CD4-positive, alpha-beta T cell (primary cell): ENCODE measurements around the gene GALNT10. TPM values are rescaled to one million over a fixed set of nuclear protein-coding genes. Genes with fewer than 3 reads are reported as not detected.

Experiments used
- ATAC-seq: fragments of 200-7000 bp; cut with Tn5 transposase; one replicate; pipeline ENCODE4 v1.10.0; 2022; ENCODE audit warnings: mild to moderate bottlenecking; ENCODE audit not compliant: poor library complexity
- CTCF ChIA-PET: fragments of 350-600 bp; sonication (Branson Sonifier 250); formaldehyde crosslinking; loops from one replicate; lab custom pipeline; 2021; ENCODE audit warnings: antibody characterized with exemption, inconsistent platforms; lab: Charles Lee
- POLR2A ChIA-PET: fragments of 350-600 bp; sonication (Branson Sonifier 250); formaldehyde crosslinking; loops from one replicate; lab custom pipeline; 2021; ENCODE audit warnings: antibody characterized with exemption, inconsistent platforms; lab: Charles Lee
- DNase-seq, 14 experiments: peaks; one replicate each; pipeline ENCODE4 v3.0.0-alpha.2; 2013 to 2020; ENCODE audit warnings: mixed read lengths in 2 of 14
- H3K27ac ChIP-seq, 2 donors: one replicate each; pipeline versions ENCODE4 v1.5.1 to v1.7.0; 2013; ENCODE audit warnings: low read length in 2 of 2, low read depth in 1 of 2, mild to moderate bottlenecking in 1 of 2
- H3K27me3 ChIP-seq, 2 experiments: 1 replicate in 1 of 2; 2 replicates in 1 of 2; pipeline versions ENCODE4 v1.6.1 to v1.7.0; 2013; ENCODE audit warnings: low read length in 2 of 2, control low read depth in 1 of 2, mild to moderate bottlenecking in 1 of 2, moderate library complexity in 1 of 2; ENCODE audit not compliant: insufficient read depth in 2 of 2, control insufficient read depth in 1 of 2
- H3K36me3 ChIP-seq: one replicate; pipeline ENCODE4 v1.6.1; 2013; ENCODE audit warnings: low read length, control low read depth; ENCODE audit not compliant: insufficient read depth
- H3K4me1 ChIP-seq: one replicate; pipeline ENCODE4 v1.6.1; 2013; ENCODE audit warnings: low read length, control low read depth; ENCODE audit not compliant: insufficient read depth
- H3K4me3 ChIP-seq: one replicate; pipeline ENCODE4 v1.5.1; 2013; ENCODE audit warnings: mild to moderate bottlenecking, low read length, moderate library complexity
- H3K9me3 ChIP-seq, 2 experiments: 1 replicate in 1 of 2; 2 replicates in 1 of 2; pipeline versions ENCODE4 v1.6.1 to v1.7.0; 2013; ENCODE audit warnings: low read length in 2 of 2, mild to moderate bottlenecking in 2 of 2, control low read depth in 1 of 2, moderate library complexity in 1 of 2; ENCODE audit not compliant: control insufficient read depth in 1 of 2, insufficient read depth in 1 of 2
- H3K27ac Mint-ChIP-seq: one replicate; pipeline ENCODE4 v1.8.0; 2020; ENCODE audit warnings: mixed read lengths
- H3K27me3 Mint-ChIP-seq: one replicate; pipeline ENCODE4 v1.8.0; 2021; ENCODE audit warnings: mixed read lengths
- H3K36me3 Mint-ChIP-seq: one replicate; pipeline ENCODE4 v1.8.0; 2021; ENCODE audit warnings: low read depth, mixed read lengths
- H3K4me1 Mint-ChIP-seq: one replicate; pipeline ENCODE4 v1.8.0; 2021; ENCODE audit warnings: low read depth, mixed read lengths
- H3K4me3 Mint-ChIP-seq: one replicate; pipeline ENCODE4 v1.8.0; 2020; ENCODE audit warnings: mild to moderate bottlenecking, mixed read lengths
- H3K9me3 Mint-ChIP-seq: one replicate; pipeline ENCODE4 v1.8.0; 2020; ENCODE audit warnings: mixed read lengths
- intact Hi-C, 2 experiments: fragments of 100-400 bp; cut with DNase I in 1 of 2; cut with micrococcal nuclease in 1 of 2; formaldehyde crosslinking; loops; one replicate each; pipeline versions ENCODE4 v1.15.1 to v1.9.0; 2023 to 2025; cut with DNase I, micrococcal nuclease
- total RNA-seq, 174 experiments: library from RNA in 2 of 174; stranded (reverse) in 2 of 174; gene quantifications; one replicate each; pipeline ENCODE4 v1.2.3 and lab custom pipeline; 2021 to 2026
- TF ChIP-seq, protein P1 (sequence below): fragments of 200-600 bp; IDR thresholded peaks from one replicate; pipeline ENCODE4 v1.8.0; 2022; ENCODE audit warnings: antibody characterized with exemption, mild to moderate bottlenecking

The GALNT10 gene
- total RNA-seq, 2 experiments from 2014 or later: 21.7 to 23.0 TPM

DNA sequence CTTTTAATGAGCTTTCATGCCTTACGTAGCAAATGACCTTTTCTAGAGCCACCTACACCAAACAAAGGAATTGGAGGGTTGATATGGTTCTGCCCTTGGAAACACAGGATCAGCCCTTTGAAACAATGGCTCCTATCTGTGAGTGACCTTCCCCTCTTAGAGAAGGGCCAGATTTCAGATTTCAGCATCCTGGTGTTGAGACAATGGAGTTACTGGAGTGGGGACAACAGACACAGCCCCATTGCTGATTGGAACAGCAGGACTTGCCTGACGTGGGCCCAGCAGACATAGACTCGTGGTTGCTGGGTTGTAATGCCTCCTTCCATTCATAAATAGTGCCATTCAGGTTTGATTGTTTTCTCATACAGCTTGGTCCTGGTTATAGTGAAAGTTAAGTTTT is 96.0 kb downstream of the GALNT10 start:
- POLR2A ChIA-PET: no interaction called here

DNA sequence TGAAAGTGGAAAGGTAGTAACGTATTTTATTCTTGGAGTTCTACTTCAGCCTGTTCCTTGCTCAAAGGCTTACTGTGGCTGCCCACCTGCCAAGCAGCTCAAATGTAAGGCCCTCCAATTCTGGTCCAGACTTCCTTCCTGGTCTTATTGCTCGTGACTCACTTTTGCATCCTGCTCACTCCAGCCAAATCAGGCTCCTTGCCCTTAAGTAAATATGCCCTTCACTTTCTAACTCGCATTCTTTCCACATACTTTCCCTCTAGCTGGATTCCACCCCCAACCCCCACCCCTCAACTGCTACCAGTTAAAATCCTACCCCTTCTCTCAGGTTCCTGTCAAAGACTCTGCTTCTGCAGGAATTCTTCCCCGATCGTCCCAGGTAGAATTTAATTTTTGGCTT is 96.6 kb downstream of the GALNT10 start:
- TF ChIP-seq, protein P1, sequence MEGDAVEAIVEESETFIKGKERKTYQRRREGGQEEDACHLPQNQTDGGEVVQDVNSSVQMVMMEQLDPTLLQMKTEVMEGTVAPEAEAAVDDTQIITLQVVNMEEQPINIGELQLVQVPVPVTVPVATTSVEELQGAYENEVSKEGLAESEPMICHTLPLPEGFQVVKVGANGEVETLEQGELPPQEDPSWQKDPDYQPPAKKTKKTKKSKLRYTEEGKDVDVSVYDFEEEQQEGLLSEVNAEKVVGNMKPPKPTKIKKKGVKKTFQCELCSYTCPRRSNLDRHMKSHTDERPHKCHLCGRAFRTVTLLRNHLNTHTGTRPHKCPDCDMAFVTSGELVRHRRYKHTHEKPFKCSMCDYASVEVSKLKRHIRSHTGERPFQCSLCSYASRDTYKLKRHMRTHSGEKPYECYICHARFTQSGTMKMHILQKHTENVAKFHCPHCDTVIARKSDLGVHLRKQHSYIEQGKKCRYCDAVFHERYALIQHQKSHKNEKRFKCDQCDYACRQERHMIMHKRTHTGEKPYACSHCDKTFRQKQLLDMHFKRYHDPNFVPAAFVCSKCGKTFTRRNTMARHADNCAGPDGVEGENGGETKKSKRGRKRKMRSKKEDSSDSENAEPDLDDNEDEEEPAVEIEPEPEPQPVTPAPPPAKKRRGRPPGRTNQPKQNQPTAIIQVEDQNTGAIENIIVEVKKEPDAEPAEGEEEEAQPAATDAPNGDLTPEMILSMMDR: no peak
- Histone ChIP-seq H3K4me3 (no peak overlapping the region), H3K9me3 (no peaks in the 10 kb centered on the region), H3K27ac (no peak overlapping the region), H3K27me3 (no peaks in the 10 kb centered on the region), H3K36me3 (peaks cover 2% of the 10 kb centered on the region), H3K4me1 (no peaks in the 10 kb centered on the region)
- H3K4me3 Mint-ChIP-seq: no peak overlapping the region
- no peak overlapping the region for H3K27ac Mint-ChIP-seq
- DNase-seq: no peak
- intact Hi-C loops: no loop called here
- ChIA-PET POLR2A (no interaction called here), CTCF (no interaction called here)
- H3K36me3 Mint-ChIP-seq: no peaks in the 10 kb centered on the region
- H3K4me1 Mint-ChIP-seq: peaks cover 25% of the 10 kb centered on the region
- ATAC-seq: no peak
- no peaks in the 10 kb centered on the region for H3K9me3 Mint-ChIP-seq
- H3K27me3 Mint-ChIP-seq: no peaks in the 10 kb centered on the region

More for the DNA sequence above, 96.0 kb downstream of the GALNT10 start:
- ATAC-seq (no peak), DNase-seq (no peak)
- TF ChIP-seq, protein P1: no peak
- Histone ChIP-seq H3K27ac (no peak overlapping the region), H3K27me3 (no peaks in the 10 kb centered on the region), H3K4me1 (no peaks in the 10 kb centered on the region), H3K4me3 (no peak overlapping the region), H3K36me3 (peaks cover 2% of the 10 kb centered on the region), H3K9me3 (no peaks in the 10 kb centered on the region)
- H3K9me3 Mint-ChIP-seq: no peaks in the 10 kb centered on the region
- CTCF ChIA-PET: no interaction called here
- H3K4me3 Mint-ChIP-seq: no peak overlapping the region
- no peaks in the 10 kb centered on the region for H3K27me3 Mint-ChIP-seq
- peaks cover 24% of the 10 kb centered on the region for H3K4me1 Mint-ChIP-seq
- H3K27ac Mint-ChIP-seq: no peak overlapping the region
- H3K36me3 Mint-ChIP-seq: no peaks in the 10 kb centered on the region
- intact Hi-C loops: no loop called here

DNA sequence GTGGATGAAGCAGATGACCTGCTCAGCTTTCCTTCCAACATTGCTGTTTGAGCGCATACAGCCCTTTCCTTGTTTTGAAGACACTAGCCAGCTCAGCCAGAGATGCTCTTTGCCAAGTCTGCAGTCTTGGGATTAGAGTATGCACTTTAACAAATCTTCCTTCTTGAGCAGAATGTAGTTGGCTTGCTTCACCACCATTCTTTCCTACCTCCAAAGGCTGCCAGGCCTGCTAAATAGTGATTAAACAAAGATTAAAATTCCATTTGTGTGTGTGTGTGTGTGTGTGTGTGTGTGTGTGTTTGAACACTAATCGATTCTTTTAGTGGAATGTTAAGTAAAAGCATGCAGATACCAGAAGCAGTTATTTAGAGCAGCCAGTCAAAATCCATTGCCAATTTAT is 97.6 kb downstream of the GALNT10 start:
- Mint-ChIP-seq H3K4me1 (peaks cover 25% of the 10 kb centered on the region), H3K9me3 (no peaks in the 10 kb centered on the region), H3K27ac (no peak overlapping the region), H3K36me3 (peaks cover 5% of the 10 kb centered on the region), H3K4me3 (no peak overlapping the region), H3K27me3 (no peaks in the 10 kb centered on the region)
- Histone ChIP-seq H3K4me3 (no peak overlapping the region), H3K27me3 (no peaks in the 10 kb centered on the region), H3K4me1 (no peaks in the 10 kb centered on the region), H3K36me3 (peaks cover 2% of the 10 kb centered on the region), H3K27ac (no peak overlapping the region), H3K9me3 (no peaks in the 10 kb centered on the region)
- no peak for ATAC-seq
- intact Hi-C loops: no loop called here
- DNase-seq: no peak
- ChIA-PET POLR2A (no interaction called here), CTCF (no interaction called here)
- TF ChIP-seq, protein P1: no peak
